Activated T-cell treated with anti-CD3 and anti-CD28 coated beads, Interleukin-2, amount 50 U/mL, for 1 hour (primary cell): ENCODE measurements around the gene NOP58.
A peak's percentile ranks its signal among the peaks of the same experiment; 100 is the strongest.
"Not testable (repeated sequence)": the region's sequence is repeated elsewhere in the genome, so short reads cannot be mapped to it uniquely, and the experiment has no call there.

Experiments
- DNase-seq: peaks from one replicate; pipeline ENCODE4 v3.0.0-alpha.2; 2020

NOP58 gene, protein sequence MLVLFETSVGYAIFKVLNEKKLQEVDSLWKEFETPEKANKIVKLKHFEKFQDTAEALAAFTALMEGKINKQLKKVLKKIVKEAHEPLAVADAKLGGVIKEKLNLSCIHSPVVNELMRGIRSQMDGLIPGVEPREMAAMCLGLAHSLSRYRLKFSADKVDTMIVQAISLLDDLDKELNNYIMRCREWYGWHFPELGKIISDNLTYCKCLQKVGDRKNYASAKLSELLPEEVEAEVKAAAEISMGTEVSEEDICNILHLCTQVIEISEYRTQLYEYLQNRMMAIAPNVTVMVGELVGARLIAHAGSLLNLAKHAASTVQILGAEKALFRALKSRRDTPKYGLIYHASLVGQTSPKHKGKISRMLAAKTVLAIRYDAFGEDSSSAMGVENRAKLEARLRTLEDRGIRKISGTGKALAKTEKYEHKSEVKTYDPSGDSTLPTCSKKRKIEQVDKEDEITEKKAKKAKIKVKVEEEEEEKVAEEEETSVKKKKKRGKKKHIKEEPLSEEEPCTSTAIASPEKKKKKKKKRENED

DNA sequence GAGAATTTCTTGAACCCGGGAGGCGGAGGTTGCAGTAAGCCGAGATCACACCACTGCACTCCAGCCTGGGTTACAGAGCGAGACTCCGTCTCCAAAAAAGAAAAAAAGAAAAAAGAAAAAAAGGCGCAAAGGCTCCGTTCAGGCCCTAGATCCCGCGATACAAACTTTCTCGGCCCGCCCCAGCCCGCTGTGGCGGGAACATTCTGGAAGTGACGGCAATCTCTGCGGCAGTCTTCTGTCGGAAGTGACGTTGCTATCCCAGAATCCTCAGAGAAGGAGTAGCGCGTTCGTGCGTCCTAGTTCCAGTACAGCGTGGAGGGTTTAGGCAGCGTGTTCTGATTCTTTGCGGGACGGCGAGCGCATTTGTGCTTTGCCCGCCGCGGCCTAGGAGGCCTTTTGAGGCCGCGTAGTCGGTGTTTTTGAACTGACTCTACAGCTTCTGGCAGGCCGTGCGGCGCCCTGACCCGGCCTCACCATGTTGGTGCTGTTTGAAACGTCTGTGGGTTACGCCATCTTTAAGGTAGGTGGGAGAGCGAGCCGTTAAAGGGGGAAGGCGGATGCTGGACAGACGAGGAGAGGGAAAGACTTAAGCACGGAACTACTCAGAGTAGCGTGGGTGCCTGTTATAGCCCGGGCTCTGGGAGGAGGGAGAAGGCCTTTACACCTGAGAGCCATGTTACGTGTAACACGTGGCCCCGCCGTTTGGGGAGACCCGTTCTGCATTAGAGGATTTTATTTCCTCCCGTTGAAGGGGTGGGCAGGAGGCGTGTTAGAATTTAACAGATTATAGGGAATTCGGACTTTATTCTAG, at the start of gene NOP58:
Gene NOP58, plus strand, starts transcription at position 297 of the 811 bp plus-strand sequence. Its CDS starts 179 bp downstream, at position 476.
- DNase-seq, result peak; percentile 84

DNA sequence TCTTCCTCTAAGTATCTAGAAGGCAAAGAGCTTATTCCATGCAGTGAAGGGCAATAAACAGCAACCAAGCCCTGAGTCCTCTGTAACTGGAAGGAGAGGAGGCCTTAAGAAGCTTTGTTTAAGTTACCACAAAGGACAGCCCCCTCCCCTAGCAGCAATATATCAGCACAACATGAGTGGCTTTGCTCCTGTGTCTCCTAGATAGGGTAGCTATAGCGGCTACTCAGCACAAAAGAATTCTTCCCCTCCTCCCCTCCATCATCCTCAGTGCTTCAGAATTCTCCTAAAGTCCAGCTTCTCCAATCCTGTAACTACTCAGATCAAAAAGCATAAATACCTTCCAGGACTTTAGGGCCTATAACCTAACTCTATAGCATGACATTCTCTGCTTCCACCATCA, 43.7 kb upstream of the NOP58 start:
- DNase-seq, result no peak

DNA sequence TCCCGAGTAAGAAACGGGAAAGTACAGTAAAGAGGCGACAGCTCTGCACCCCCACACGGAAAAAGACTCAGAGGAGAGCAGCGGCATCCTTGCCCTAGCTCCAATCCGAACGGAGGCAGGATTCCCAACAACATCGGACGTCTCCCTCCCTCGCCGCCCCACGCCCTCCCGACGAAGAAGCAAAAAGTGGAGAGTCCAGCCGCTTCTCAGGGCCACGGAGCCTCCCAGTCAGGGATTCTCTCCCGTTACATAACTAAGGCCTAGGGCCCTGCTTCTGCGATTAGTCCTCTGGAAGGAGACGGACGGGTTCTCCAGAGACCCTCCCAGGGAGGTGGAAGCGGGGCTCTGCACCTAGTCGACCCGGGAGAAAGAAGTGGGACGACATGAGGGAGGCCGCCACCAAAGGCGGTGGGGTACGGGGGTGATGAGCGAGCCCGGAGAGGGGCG, 27.8 kb upstream of the NOP58 start:
- no peak for DNase-seq

DNA sequence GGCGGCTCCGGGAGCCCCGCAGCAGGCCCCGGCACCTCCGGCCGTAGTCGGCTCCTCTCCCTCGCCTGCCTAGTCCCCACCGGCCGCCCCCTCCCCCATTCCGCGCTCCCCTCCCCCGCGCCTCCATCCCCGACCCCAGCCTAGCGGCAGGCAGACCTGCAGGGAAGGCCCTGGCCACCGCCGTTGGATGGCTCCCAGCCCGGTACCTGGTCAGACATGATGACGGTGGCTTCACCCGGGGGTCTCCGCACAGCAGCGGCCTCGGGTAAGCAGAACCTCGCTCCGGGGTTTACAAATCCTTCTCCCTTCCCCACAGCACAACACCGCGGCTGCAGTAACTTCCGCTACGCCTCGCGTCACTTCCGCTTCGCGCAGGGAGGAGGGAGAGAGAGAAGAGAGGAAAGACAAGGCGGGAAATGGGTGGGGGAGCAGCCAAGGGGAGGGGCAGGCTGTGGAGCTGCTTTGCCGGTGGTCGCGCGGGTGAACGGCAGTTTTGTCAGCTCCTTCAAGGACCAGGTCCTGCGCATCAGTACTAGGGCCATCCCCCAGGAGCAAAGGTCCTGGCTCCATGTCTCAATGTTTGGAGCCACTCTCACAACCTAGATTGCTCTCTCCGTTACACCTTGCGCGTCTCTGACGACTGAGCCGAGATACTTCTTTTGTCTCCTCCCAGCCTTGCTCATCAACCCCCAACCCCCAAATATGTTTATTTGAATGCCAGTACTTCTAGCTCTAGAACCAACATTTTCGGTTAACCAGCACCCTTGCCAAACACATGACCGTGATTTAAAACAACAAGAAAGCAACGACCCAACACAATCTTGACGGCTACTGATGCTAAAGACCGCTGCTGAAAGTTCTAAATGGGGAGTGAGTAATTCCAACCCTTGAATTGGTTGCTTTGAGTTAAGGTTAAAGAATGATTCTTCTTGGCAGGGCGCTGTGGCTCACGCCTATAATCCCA, 27.0 kb upstream of the NOP58 start, which contains the start of gene SUMO1:
Gene SUMO1, minus strand, starts transcription at position 364 of the 964 bp plus-strand sequence. Its CDS starts 146 bp downstream, at position 218.
- peak; percentile 93 for DNase-seq

DNA sequence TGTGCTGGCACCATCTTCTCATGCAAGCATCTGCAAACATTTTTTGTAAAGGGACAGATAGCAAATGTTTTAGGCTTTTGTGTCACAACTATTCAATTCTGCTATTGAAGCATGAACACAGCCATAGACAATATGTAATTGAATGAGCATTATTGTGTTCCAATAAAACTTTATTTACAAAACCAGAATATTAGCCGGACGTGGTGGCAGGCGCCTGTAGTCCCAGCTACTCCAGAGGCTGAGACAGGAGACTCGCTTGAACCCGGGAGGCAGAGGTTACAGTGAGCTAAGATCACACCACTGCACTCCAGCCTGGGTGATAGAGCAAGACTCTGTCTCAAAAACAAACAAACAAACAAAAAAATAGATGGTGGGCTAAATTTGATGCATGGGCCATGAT, 17.9 kb upstream of the NOP58 start:
- DNase-seq, result not testable (repeated sequence)

DNA sequence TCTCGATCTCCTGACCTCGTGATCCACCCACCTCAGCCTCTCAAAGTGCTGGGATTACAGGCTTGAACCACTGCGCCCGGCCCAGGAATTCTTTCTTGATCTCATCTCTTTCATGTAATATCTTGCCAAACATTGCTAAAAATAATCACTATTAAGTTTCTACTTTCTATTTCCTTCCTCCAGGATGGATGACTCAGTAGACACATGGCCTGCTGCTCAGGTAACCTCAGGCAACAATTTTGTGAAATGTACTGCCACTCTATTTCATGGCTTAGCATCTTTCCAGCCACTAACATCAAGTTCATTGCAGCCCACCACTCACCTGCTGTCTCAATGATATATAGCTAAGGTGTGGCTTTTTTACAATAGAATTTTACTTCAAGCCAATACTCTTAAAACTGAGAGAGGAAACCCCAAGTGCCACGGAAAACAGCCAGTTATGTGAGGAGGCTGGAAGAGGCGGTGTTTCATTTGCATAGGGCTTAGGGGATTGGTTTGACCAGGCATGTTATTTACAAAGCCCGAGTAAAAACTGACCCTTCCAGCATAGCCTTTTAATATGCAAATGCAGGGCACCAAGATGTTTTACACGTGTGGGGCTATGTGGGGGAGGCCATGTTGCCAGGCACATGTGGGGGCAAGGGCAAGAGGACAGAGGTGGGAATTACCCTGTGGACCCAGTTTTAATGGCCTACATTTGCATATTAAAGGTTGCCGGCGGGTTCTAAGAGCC, 15.9 kb upstream of the NOP58 start:
- DNase-seq, result no peak

DNA sequence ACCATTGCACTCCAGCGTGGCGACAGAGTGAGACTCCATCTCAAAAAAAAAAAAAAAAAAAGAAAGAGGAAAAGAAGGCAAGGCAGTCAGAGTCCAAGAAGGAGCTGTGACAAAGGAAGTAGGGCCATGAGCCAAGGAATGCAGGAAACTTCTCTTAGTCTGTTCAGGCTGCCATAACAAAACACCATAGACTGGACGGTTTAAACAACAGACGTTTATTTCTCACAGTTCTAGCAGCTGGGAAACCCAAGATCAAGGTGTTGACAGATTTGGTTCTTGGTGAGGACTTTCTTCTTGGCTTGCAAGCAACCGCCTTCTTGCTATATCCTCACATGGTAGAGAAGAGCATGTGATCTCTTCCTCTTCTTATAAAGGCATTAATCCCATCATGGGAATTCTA, 14.1 kb upstream of the NOP58 start:
- no peak for DNase-seq

DNA sequence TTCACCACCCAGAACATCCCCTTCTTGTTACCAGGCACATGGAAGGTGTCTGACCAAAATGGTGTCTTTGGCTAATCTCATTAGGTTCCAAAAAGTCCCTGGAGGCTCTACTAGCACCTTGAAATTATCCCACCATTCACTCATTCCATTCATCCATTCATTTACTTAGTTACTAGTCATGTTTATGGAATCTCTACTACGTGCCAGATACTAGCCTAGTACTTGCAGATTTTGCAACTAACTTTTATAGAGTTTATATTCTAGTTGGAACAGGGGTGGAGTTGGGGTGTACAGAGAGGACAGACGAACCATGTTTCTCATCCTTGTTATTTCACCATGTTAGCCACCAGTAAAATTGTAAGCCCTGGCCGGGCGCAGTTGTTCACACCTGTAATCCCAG, 4.0 kb upstream of the NOP58 start:
- no peak for DNase-seq

DNA sequence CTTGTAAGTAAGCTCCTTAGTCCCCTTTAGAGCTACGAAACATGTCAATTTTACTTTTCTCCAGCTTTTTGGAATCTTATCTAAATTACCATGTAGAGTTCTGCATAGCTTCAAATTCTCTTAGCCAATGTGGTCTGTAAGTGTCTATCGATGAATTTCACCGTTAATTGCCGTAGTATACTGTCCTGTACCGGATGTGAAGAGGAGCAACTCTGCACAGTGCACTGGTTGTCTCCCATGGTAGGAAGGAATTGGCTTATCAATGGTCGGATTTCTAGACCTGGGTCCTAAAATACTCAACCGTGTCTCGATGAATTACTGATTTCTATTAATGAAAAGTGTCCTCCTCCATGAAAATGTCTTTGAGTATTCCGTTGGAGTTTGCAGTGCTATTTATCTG, 1.9 kb downstream of the NOP58 start:
- DNase-seq, result no peak

DNA sequence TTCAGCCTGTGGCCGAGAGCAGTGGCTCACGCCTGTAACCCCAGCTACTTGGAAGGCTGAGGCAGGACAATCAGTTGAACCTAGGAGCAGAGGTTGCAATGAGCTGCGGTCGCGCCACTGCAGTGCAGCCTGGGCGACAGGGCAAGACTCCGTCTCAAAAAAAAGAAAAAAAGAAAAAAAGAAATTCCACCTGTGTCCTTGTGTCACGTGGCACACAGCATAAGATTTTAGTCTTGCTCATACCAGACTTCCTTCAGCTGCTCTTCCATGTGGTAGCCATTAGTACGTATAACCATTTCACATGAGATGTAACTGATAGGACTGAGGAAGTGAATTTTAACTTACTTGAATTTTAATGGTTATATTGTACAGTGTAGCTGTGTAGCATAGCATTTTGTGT, 4.0 kb downstream of the NOP58 start:
- peak; percentile 26 for DNase-seq

DNA sequence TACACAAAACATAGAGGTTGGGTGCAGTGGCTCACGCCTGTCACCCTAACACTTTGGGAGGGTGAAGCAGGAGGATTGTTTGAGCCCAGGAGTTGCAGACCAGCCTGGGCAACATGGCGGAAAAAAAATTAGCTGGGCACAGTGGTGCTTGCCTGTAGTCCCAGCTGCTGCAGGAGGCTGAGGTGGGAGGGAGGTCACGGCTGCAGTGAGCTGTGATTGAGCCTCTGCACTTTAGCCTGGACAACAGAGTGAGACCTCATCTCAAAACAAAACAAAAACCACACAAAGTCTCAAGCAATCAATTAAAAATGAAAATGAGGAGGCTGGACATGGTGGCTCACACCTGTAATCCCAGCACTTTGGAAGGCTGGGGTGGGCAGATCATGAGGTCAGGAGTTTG, 4.9 kb downstream of the NOP58 start:
- no peak for DNase-seq

DNA sequence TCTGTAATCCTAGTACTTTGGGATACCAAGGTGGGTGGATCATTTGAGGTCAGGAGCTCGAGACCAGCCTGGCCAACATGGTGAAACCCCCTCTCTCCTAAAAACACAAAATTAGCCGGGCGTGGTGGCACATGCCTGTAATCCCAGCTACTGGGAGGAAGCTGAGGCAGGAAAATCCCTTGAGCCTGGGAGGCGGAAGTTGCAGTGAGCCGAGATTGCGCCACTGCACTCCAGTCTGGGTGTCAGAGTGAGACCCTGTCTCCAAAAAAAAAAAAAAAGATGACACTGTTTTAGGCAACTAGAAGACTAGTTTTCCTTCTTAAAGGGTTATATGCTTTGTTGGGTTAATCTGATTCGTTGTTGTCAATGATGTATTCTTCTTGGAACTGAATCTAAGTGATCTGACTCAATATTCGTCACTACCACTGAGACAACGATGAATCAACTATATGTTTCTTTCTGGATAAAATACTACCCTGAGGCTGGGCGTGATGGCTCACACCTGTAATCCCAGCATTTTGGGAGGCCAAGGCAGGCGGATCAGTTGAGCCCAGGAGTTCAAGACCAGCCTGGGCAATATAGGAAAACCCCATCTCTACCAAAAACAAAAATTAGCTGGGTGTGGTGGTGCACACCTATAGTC, 10.6 kb downstream of the NOP58 start:
- not testable (repeated sequence) for DNase-seq

DNA sequence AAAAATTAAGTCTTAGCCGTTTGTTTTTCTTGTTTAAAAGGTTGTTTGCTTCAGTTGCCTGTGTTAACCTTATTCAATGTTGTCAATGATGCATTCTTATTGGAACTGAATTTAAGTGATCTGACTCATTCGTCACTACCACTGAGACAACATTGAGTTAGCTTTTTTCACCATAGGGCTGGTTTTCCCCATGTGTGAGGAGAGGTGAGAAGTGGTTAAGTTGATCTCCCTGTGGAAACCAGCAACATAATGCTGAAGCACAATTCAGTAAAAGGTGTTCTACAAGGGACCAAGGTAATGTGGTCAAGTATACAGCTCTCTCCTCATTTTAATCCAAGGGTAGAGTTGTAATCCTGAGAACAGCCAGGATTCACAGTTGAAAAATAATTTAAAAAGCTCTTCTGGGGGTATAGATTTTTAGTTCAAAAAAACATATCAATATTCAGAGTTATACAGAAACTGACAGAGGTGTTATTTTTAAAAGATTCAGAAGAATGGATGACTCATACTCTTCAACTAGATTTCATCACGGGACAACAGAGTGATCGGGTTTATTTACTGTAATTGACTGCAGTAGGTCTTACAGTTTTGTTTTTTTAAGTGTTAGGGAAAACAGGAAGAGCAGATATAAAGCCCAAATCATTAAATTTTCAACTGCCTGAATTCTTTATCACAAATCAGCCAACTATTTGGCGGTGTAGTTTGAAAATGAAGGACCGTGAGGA, 12.6 kb downstream of the NOP58 start:
- no peak for DNase-seq

DNA sequence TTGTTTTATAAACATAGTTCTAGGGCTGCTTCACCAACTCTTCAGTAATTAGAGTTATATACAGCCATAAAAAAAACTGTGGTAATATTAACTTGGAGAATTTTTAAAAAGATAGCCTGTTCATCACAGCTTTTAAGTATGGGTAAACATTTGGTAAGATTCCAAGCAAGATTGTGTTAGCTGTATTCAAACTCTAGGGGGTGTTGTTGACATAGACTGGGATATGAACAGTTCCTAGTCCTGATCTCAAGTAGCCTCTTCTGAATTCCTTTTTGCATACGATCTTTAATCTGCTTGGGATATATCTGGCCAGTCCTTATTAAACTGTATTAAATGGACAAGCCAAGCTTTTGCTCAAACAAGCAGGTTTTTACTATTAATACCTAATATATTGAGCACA, 13.4 kb downstream of the NOP58 start:
- DNase-seq, result no peak

DNA sequence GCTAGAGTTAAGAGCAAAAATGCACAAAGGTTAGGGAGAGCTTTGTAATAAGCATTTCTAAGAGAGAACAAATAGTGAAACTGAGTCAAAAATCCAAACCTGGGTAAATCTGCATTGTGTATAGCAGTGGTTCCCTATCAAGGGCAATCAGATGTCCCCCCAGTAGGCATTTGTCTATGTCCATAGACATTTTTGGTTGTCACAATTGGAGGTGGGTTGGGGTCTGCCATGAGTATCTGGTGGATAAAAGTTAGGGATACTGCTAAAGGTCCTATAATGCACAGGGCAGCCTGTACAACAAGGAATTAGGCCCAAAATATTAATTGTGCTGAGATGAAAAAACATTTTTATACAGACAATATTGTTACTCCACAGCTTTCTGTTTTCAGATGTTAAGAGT, 21.0 kb downstream of the NOP58 start:
- no peak for DNase-seq

DNA sequence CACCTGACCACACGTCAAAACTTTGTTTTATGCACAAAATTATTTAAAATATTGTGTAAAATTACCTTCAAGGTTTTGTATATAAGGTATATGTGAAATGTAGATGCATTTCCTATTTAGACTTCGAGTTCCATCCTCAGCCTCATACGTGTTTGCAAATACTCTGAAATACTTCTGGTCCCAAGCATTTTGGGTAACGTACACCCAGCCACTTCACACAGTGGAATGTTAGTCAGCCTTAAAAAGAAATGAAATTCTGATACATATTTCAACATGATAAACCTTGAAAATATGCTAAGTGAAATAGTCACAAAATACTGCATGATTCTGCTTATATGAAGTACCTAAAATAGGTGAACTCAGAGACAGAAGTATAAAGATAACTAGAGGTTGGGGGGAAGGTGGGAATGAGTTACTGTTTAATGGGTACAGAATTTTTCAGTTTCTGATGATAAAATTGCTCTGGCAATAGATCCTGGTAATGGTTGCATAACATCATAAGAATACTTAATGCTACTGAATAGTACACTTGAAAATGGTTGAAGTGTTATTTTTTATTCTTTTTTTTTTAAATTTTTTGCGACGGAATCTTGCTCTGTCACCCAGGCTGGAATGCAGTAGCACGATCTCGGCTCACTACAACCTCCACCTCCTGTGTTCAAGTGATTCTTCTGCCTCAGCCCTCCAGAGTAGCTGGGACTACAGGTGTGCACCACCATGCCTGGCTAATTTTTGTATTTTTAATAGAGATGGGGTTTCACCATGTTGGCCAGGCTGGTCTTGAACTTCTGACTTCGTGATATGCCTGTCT, 24.0 kb downstream of the NOP58 start:
- no peak for DNase-seq

DNA sequence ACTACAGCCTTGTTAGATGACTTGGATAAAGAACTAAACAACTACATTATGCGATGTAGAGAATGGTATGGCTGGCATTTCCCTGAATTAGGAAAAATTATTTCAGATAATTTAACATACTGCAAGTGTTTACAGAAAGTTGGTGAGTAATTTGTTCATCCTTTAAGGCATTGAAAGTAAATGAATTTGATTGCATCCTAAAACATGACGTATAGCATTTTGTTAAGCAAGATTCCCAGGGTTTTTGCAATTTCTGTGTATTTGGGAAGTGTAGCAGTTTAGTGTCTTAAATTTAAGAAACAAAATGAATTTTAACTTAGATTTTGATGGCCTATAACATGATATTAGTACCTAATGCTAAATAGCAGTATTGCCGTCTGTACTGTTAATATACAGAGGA, 24.8 kb downstream of the NOP58 start:
- DNase-seq, result no peak

DNA sequence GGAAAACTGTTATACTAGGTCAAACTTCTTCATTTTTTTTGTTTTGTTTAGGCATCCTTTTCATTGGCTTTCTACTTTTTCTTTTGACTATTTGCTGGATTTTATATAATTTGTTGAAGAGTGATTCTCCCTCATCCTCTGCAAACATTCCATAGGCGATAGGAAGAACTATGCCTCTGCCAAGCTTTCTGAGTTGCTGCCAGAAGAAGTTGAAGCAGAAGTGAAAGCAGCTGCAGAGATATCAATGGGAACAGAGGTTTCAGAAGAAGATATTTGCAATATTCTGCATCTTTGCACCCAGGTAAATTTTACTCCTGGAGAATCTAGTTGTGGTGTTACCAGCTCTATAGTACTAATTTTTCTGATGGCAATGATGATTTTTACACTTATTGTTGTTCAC, 25.4 kb downstream of the NOP58 start:
- no peak for DNase-seq

DNA sequence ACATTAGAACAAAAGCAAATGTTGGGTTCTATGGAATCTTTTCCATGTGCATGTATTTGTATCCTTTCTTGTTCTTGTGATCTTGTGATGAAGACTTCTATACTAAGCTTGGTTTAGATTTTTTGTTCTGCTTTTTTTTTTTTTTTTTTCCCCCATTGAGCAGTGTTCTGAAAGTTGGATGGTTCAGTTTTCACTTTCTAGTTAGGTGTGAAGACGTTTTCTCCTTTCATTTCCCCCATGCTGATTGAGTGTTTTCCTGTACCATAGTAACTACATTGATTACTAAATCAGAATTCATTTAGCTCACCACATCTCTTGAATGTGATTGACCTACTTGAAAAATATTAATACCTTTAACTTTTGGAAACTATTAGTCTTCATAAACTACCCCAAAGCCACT, 34.1 kb downstream of the NOP58 start:
- DNase-seq, result no peak

DNA sequence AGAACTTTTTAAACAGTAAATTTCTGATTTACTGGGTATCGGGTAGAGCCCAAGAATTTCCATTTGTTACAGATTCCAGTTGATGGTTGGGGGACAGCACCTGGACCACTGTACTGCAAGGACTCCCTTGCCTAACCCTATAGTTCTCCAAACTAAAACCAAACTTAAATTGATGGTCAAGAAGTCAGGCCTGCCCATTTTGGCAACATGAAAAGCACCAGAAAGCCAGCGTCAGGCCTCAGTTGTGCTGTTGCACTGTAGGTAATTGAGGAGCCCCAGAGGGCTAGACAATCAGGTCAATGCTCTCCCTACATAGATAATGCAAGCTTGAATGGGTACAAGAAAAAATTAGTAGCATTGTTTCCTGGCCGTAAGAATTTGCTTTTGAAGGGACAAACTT, 40.5 kb downstream of the NOP58 start:
- no peak for DNase-seq
